ENCODE results near the gene FAM89B. TPM values are rescaled to one million over a fixed set of nuclear protein-coding genes. Genes with fewer than 3 reads are reported as not detected.

FAM89B gene
- total RNA-seq, 1 donor from 2014 or later = 62.4 TPM

DNA sequence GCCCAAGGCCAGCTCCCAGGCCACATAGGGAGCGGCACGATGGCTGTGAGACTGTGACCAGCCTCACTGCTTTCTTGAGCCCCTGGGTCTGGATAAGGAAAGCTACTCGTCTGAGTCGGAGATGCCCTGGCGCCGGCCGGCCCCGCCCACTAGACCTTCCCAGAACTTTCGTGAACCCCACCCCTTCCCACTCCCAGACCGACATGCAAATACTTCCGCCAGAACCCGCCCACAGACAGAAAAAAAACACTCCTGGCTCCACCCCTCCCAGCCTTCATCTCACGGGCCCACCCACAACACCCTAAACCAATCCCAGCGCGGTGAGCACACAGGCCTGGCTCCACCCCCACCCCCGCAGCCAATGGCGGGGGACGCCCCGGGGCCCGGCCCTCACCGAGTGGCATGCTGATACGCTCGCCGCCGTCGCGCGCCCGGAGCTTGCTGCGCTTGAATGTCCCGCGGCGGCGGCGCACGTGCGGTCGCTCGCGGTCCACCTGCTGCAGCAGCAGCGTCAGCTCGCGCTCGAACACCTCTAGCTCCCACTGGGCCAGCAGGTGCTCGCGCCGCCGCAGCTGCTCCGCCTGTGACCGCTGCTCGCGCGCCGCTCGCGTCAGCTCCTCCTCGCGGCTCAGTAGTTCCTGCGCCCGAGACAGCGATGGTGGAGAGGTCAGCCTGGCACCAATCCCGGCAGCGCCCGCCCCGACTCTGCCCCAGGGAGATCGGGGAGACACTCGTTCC is 34.7 kb downstream of the FAM89B start:
- TF ChIP-seq, protein P1, sequence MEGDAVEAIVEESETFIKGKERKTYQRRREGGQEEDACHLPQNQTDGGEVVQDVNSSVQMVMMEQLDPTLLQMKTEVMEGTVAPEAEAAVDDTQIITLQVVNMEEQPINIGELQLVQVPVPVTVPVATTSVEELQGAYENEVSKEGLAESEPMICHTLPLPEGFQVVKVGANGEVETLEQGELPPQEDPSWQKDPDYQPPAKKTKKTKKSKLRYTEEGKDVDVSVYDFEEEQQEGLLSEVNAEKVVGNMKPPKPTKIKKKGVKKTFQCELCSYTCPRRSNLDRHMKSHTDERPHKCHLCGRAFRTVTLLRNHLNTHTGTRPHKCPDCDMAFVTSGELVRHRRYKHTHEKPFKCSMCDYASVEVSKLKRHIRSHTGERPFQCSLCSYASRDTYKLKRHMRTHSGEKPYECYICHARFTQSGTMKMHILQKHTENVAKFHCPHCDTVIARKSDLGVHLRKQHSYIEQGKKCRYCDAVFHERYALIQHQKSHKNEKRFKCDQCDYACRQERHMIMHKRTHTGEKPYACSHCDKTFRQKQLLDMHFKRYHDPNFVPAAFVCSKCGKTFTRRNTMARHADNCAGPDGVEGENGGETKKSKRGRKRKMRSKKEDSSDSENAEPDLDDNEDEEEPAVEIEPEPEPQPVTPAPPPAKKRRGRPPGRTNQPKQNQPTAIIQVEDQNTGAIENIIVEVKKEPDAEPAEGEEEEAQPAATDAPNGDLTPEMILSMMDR (IDR thresholded peaks at IDR 0.05) = no peak
- TF ChIP-seq POLR2AphosphoS5 (IDR thresholded peaks at IDR 0.05; ENCODE audit: insufficient read depth in 1 of 2, low read depth in 1 of 2) = peak; percentile 58 to 80
- Histone ChIP-seq H3K4me3 (peak overlapping the region; percentile 34 to 42), H3K4me1 (peaks cover 49% of the 10 kb centered on the region), H3K27ac (peak overlapping the region; percentile 89), H3K36me3 (peaks cover 0 to 39% of the 10 kb centered on the region in 2 donors), H3K27me3 (no peaks in the 10 kb centered on the region), H3K9me3 (no peaks in the 10 kb centered on the region)
- peak in 1 of 2 donors; percentile 98 for DNase-seq (ENCODE audit: extremely low spot score in 2 of 2)
- intact Hi-C loops (cut with DNase I) = no loop called here

DNA sequence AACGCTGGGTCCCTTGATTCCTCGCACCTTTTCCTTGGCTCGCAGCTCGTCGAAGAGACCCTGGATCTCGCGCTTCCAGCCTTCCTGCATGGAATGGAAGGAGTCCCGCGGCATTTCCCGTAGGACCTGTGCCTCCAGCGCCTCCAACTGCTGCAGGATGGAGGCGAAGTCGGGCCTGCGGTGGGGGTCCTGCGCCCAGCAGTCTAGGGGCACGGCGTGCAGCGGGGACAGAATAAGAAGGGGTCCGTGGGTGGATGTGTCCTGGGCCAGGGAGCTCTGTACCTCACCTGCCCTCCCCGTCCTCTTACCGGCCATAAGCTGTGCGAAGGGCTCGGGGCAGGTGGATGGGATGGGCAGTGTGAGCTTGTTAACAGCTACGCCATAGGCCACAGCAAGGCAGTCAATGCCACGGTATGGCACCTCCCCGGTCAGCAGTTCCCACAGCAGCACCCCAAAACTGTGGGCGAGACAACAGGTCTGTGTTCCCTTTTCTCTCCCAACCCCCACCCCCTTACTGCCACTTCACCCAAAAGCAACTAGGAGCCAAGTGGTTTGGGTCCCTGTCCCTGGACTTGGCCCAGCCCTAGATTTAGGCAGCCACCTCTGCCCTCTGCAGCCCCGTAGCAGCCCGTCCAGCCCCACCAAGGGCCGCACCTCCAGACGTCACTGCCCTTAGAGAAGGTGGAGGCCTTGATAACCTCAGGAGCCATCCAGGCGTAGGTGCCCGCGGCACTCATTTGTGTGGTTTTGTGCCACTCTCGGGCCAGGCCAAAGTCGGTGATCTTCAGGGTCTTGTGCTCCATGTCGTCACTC is 35.5 kb downstream of the FAM89B start:
- TF ChIP-seq, protein P1 (IDR thresholded peaks at IDR 0.05) = no peak
- no peak for TF ChIP-seq POLR2AphosphoS5 (IDR thresholded peaks at IDR 0.05; ENCODE audit: insufficient read depth in 1 of 2, low read depth in 1 of 2)
- TF ChIP-seq POLR2A (IDR thresholded peaks at IDR 0.05) = no peak
- Histone ChIP-seq H3K4me3 (peak overlapping the region; percentile 34 to 42), H3K9me3 (no peaks in the 10 kb centered on the region), H3K27me3 (no peaks in the 10 kb centered on the region), H3K27ac (no peak overlapping the region), H3K36me3 (peaks cover 0 to 38% of the 10 kb centered on the region in 2 donors), H3K4me1 (peaks cover 56% of the 10 kb centered on the region)
- intact Hi-C loops (cut with DNase I) = no loop called here
- DNase-seq (ENCODE audit: extremely low spot score in 2 of 2) = no peak

GRCh38 chr11:65609229-65609628 is 36.9 kb downstream of the FAM89B start:
- H3K9me3 ChIP-seq = no peaks in the 10 kb centered on the region
- no peak overlapping the region for H3K27ac ChIP-seq
- no peak for TF ChIP-seq POLR2A (IDR thresholded peaks at IDR 0.05)
- no peak for TF ChIP-seq POLR2AphosphoS5 (IDR thresholded peaks at IDR 0.05; ENCODE audit: insufficient read depth in 1 of 2, low read depth in 1 of 2)
- TF ChIP-seq, protein P1 (IDR thresholded peaks at IDR 0.05) = no peak
- peaks cover 0 to 24% of the 10 kb centered on the region in 2 donors for H3K36me3 ChIP-seq
- intact Hi-C loops (cut with DNase I) = no loop called here
- peaks cover 67% of the 10 kb centered on the region for H3K4me1 ChIP-seq
- DNase-seq (ENCODE audit: extremely low spot score in 2 of 2) = no peak
- no peak overlapping the region for H3K4me3 ChIP-seq
- no peaks in the 10 kb centered on the region for H3K27me3 ChIP-seq

DNA sequence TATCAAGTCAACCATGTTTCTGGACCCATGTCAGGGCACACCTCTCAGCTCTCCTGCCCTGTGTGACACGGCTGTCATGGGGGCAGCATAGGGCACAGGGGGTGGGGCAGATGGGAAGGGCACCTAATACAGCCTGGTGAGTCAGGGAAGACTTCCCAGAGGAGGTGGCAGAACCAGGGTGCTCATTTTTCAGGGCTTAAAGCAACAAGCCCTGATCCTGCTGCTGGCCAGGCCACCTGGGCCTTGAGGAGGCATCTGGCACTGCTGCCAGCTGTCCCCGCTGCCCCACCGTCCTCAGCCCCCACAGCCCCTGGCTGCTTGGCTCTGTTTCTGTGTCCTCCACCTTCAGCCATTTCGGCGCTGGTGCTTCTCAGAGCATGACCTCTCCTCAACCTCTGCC is 37.3 kb downstream of the FAM89B start:
- no peak for TF ChIP-seq POLR2A (IDR thresholded peaks at IDR 0.05)
- TF ChIP-seq, protein P1 (IDR thresholded peaks at IDR 0.05) = no peak
- TF ChIP-seq POLR2AphosphoS5 (IDR thresholded peaks at IDR 0.05; ENCODE audit: insufficient read depth in 1 of 2, low read depth in 1 of 2) = no peak
- no peak for DNase-seq (ENCODE audit: extremely low spot score in 2 of 2)
- no peak overlapping the region for H3K4me3 ChIP-seq
- intact Hi-C loops (cut with DNase I) = loop anchor here (5.0 kb wide), 1 partner anchor 37 kb away; the partner anchor contains the start of genes FAM89B and ZNRD2
- no peaks in the 10 kb centered on the region for H3K9me3 ChIP-seq
- peaks cover 0 to 20% of the 10 kb centered on the region in 2 donors for H3K36me3 ChIP-seq
- no peak overlapping the region for H3K27ac ChIP-seq
- H3K27me3 ChIP-seq = no peaks in the 10 kb centered on the region
- H3K4me1 ChIP-seq = peaks cover 67% of the 10 kb centered on the region

Data from vagina (tissue), 2 donors.